Esophagus squamous epithelium (tissue), 4 donors: ENCODE data around the gene INKA1.

Source experiments
- POLR2A ChIP-seq, 4 donors: fragments of 450-650 bp; IDR thresholded peaks; one replicate each; pipeline ENCODE4 v1.6.1; 2017; ENCODE audit warnings: antibody characterized with exemption in 4 of 4, mild to moderate bottlenecking in 4 of 4, moderate library complexity in 3 of 4
- TF ChIP-seq, protein P1 (sequence below), 6 experiments: fragments of 450-650 bp in 4 of 6; fragments of 200-600 bp in 2 of 6; sonication (generic) in 2 of 6; IDR thresholded peaks; one replicate each; pipeline ENCODE4 v1.5.1; 2016 to 2019; ENCODE audit warnings: antibody characterized with exemption in 6 of 6, mild to moderate bottlenecking in 4 of 6, moderate library complexity in 4 of 6

DNA sequence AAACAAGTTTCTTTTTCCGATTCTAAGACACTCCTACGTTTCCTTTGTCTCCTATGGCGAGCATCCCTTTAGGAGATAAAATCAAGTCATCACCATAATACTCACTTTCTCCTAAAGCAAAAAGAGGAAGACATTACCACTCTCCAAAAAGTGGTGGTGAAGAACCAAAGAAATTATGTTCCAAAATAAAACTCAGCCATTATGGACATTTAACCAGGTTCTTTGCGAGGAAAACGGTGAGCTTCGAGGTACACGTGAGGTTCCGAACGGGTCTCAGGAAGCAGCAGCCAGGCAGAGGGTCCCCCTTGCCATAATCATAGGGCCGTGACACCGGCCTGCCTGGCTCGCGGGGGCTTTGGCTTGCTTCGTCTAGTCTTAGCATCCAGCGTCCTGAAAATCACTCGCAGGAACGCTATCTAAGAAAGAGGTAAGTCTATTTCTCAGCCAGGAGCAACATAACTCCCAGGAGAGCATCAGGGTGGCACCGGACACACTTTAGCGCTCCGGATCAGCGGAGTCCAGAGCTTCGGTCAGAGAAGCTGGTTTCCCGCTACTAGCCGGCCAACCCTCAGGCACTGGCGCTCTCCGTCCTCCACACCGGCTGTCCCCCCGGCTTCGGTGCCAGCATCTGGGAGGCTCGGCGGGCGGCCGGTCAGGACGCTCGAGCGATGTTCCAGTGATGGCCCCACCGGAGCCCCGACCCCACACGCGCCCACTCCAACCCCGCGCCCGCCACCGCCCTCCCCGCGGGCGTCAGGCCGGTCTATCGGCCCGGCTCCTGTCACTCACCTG, 17.3 kb upstream of the INKA1 start:
- TF ChIP-seq, protein P1, sequence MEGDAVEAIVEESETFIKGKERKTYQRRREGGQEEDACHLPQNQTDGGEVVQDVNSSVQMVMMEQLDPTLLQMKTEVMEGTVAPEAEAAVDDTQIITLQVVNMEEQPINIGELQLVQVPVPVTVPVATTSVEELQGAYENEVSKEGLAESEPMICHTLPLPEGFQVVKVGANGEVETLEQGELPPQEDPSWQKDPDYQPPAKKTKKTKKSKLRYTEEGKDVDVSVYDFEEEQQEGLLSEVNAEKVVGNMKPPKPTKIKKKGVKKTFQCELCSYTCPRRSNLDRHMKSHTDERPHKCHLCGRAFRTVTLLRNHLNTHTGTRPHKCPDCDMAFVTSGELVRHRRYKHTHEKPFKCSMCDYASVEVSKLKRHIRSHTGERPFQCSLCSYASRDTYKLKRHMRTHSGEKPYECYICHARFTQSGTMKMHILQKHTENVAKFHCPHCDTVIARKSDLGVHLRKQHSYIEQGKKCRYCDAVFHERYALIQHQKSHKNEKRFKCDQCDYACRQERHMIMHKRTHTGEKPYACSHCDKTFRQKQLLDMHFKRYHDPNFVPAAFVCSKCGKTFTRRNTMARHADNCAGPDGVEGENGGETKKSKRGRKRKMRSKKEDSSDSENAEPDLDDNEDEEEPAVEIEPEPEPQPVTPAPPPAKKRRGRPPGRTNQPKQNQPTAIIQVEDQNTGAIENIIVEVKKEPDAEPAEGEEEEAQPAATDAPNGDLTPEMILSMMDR (IDR thresholded peaks at IDR 0.05), result no peak
- no peak for TF ChIP-seq POLR2A (IDR thresholded peaks at IDR 0.05)
